Liver (tissue), 3 donors: ENCODE data around the gene FADS1.

ENCODE experiments used
- EGR1 ChIP-seq, 2 donors: IDR thresholded peaks; 2 replicates each; pipeline ENCODE4 v1.6.1; 2016 to 2018; ENCODE audit warnings: antibody characterized with exemption in 2 of 2, low read depth in 2 of 2
- GABPA ChIP-seq, 2 donors: IDR thresholded peaks in 1 of 2; conservative IDR thresholded peaks in 1 of 2; 2 replicates each; pipeline ENCODE4 v1.6.1; 2016; ENCODE audit warnings: antibody characterized with exemption in 2 of 2, mild to moderate bottlenecking in 1 of 2, moderate library complexity in 1 of 2
- HNF4A ChIP-seq, 2 donors: conservative IDR thresholded peaks; 2 replicates each; pipeline ENCODE4 v1.6.1; 2016; ENCODE audit warnings: antibody characterized with exemption in 2 of 2, mild to moderate bottlenecking in 2 of 2
- MAX ChIP-seq: IDR thresholded peaks from 2 replicates; pipeline ENCODE4 v1.6.1; 2016; ENCODE audit warnings: antibody characterized with exemption
- RAD21 ChIP-seq, 2 donors: IDR thresholded peaks; 2 replicates each; pipeline ENCODE4 v1.6.1; 2016; ENCODE audit warnings: antibody characterized with exemption in 2 of 2, mild to moderate bottlenecking in 2 of 2
- REST ChIP-seq: IDR thresholded peaks from 2 replicates; pipeline ENCODE4 v1.6.1; 2016; ENCODE audit warnings: antibody characterized with exemption, mild to moderate bottlenecking
- RXRA ChIP-seq, 2 donors: IDR thresholded peaks; 2 replicates each; pipeline ENCODE4 v1.6.1; 2017 to 2018; ENCODE audit warnings: antibody characterized with exemption in 2 of 2, mild to moderate bottlenecking in 1 of 2
- TAF1 ChIP-seq: conservative IDR thresholded peaks from 2 replicates; pipeline ENCODE4 v1.6.1; 2016; ENCODE audit warnings: antibody characterized with exemption, mild to moderate bottlenecking
- ZBTB33 ChIP-seq: IDR thresholded peaks from 2 replicates; pipeline ENCODE4 v1.6.1; 2016; ENCODE audit warnings: antibody characterized with exemption
- TF ChIP-seq, protein P1 (sequence below): fragments of 150-350 bp; IDR thresholded peaks from 2 replicates; pipeline ENCODE4 v1.5.1; 2017; ENCODE audit warnings: improper control_type of control experiment, low read depth, low read length; ENCODE audit not compliant: missing input control
- donor health status: healthy.
- donor health status: healthy.

DNA sequence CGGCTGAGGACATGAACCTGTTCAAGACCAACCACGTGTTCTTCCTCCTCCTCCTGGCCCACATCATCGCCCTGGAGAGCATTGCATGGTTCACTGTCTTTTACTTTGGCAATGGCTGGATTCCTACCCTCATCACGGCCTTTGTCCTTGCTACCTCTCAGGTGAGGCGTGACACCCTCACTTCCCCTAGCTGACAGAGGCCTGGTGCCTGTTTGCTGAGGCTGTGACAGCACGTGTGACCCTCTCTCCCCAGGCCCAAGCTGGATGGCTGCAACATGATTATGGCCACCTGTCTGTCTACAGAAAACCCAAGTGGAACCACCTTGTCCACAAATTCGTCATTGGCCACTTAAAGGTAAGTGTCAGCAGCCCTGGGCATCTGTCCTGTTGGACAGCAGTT is 23.6 kb upstream of the FADS1 start:
- TF ChIP-seq EGR1 (IDR thresholded peaks at IDR 0.05; ENCODE audit: low read depth in 2 of 2) = no peak
- TF ChIP-seq REST = no peak
- no peak for TF ChIP-seq RAD21 (IDR thresholded peaks at IDR 0.05)
- no peak for TF ChIP-seq MAX
- TF ChIP-seq RXRA (IDR thresholded peaks at IDR 0.05) = no peak
- no peak for TF ChIP-seq TAF1
- TF ChIP-seq, protein P1, sequence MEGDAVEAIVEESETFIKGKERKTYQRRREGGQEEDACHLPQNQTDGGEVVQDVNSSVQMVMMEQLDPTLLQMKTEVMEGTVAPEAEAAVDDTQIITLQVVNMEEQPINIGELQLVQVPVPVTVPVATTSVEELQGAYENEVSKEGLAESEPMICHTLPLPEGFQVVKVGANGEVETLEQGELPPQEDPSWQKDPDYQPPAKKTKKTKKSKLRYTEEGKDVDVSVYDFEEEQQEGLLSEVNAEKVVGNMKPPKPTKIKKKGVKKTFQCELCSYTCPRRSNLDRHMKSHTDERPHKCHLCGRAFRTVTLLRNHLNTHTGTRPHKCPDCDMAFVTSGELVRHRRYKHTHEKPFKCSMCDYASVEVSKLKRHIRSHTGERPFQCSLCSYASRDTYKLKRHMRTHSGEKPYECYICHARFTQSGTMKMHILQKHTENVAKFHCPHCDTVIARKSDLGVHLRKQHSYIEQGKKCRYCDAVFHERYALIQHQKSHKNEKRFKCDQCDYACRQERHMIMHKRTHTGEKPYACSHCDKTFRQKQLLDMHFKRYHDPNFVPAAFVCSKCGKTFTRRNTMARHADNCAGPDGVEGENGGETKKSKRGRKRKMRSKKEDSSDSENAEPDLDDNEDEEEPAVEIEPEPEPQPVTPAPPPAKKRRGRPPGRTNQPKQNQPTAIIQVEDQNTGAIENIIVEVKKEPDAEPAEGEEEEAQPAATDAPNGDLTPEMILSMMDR = no peak
- TF ChIP-seq ZBTB33 = no peak
- TF ChIP-seq GABPA (IDR thresholded peaks at IDR 0.05 in 1 of 2, conservative IDR thresholded peaks at IDR 0.05 in 1 of 2) = no peak
- TF ChIP-seq HNF4A (conservative IDR thresholded peaks at IDR 0.05) = no peak
